Mesenchymal stem cell (in vitro differentiated cells and primary cell): ENCODE data around the gene MYO1E.
A peak's percentile ranks its signal among the peaks of the same experiment; 100 is the strongest.

Experiments used
- DNase-seq: peaks from one replicate; pipeline ENCODE4 v3.0.0-alpha.2; 2013
- H2AFZ ChIP-seq: one replicate; pipeline ENCODE4 v1.6.1; 2013; ENCODE audit warnings: low read depth, mild to moderate bottlenecking, control low read depth, inconsistent platforms, low read length, moderate library complexity
- H2AK5ac ChIP-seq: 2 replicates; pipeline ENCODE4 v1.6.1; 2013; ENCODE audit warnings: low read length, moderate library complexity, mild to moderate bottlenecking, inconsistent platforms; ENCODE audit not compliant: severe bottlenecking
- H2BK120ac ChIP-seq: one replicate; pipeline ENCODE4 v1.6.1; 2013; ENCODE audit warnings: low read depth, mild to moderate bottlenecking, inconsistent platforms, low read length, moderate library complexity
- H2BK12ac ChIP-seq, 2 experiments: one replicate each; pipeline ENCODE4 v1.6.1; 2013; ENCODE audit warnings: inconsistent platforms in 2 of 2, low read length in 2 of 2, mild to moderate bottlenecking in 2 of 2, moderate library complexity in 2 of 2, control low read depth in 1 of 2
- H2BK15ac ChIP-seq: one replicate; pipeline ENCODE4 v1.6.1; 2013; ENCODE audit warnings: mild to moderate bottlenecking, low read depth, inconsistent platforms; ENCODE audit not compliant: poor library complexity, severe bottlenecking
- H2BK5ac ChIP-seq: 2 replicates; pipeline ENCODE4 v1.6.1; 2013; ENCODE audit warnings: low read depth, mild to moderate bottlenecking, low read length, control low read depth, inconsistent platforms; ENCODE audit not compliant: poor library complexity, severe bottlenecking
- H3K14ac ChIP-seq, 2 experiments: one replicate each; pipeline ENCODE4 v1.6.1; 2013; ENCODE audit warnings: inconsistent platforms in 2 of 2, low read length in 2 of 2, control low read depth in 1 of 2, mild to moderate bottlenecking in 1 of 2, moderate library complexity in 1 of 2
- H3K18ac ChIP-seq, 2 experiments: one replicate each; pipeline ENCODE4 v1.6.1; 2013; ENCODE audit warnings: inconsistent platforms in 2 of 2, low read length in 2 of 2, control low read depth in 1 of 2, low read depth in 1 of 2, mild to moderate bottlenecking in 1 of 2
- H3K23ac ChIP-seq, 2 experiments: one replicate each; pipeline ENCODE4 v1.6.1; 2013; ENCODE audit warnings: inconsistent platforms in 2 of 2, low read length in 2 of 2, mild to moderate bottlenecking in 2 of 2, moderate library complexity in 2 of 2, control low read depth in 1 of 2
- H3K27ac ChIP-seq: 2 replicates; pipeline ENCODE4 v1.5.1; 2013; ENCODE audit warnings: mild to moderate bottlenecking, moderate library complexity, low read length, control low read depth, inconsistent platforms; ENCODE audit not compliant: poor library complexity, severe bottlenecking
- H3K27me3 ChIP-seq, 2 experiments: 2 replicates each; pipeline versions ENCODE4 v1.6.1 to v1.7.0; 2013; ENCODE audit warnings: low read length in 2 of 2, mild to moderate bottlenecking in 2 of 2, moderate library complexity in 2 of 2, control low read depth in 1 of 2, inconsistent platforms in 1 of 2; ENCODE audit not compliant: control insufficient read depth in 1 of 2, insufficient read depth in 1 of 2
- H3K36me3 ChIP-seq, 2 experiments: 2 replicates each; pipeline versions ENCODE4 v1.6.1 to v1.7.0; 2013; ENCODE audit warnings: low read length in 2 of 2, control low read depth in 1 of 2, inconsistent platforms in 1 of 2, low read depth in 1 of 2, mild to moderate bottlenecking in 1 of 2; ENCODE audit not compliant: insufficient read depth in 2 of 2, control insufficient read depth in 1 of 2
- H3K4ac ChIP-seq, 2 experiments: one replicate each; pipeline ENCODE4 v1.6.1; 2013; ENCODE audit warnings: inconsistent platforms in 2 of 2, low read length in 2 of 2, mild to moderate bottlenecking in 2 of 2, moderate library complexity in 2 of 2, control low read depth in 1 of 2, low read depth in 1 of 2
- H3K4me1 ChIP-seq: 2 replicates; pipeline ENCODE4 v1.6.1; 2013; ENCODE audit warnings: low read depth, low read length, control low read depth; ENCODE audit not compliant: control insufficient read depth, insufficient read depth
- H3K4me2 ChIP-seq: 2 replicates; pipeline ENCODE4 v1.6.1; 2013; ENCODE audit warnings: low read length, mild to moderate bottlenecking, inconsistent platforms; ENCODE audit not compliant: poor library complexity, severe bottlenecking
- H3K4me3 ChIP-seq, 2 experiments: 2 replicates each; pipeline versions ENCODE4 v1.5.1 to v1.7.0; 2013; ENCODE audit warnings: low read length in 2 of 2, mild to moderate bottlenecking in 2 of 2, control low read depth in 1 of 2, low read depth in 1 of 2; ENCODE audit not compliant: insufficient read depth in 1 of 2
- H3K79me1 ChIP-seq: replicated peaks from 2 replicates; pipeline ENCODE4 v1.6.1; 2013; ENCODE audit warnings: mild to moderate bottlenecking, control low read depth, low read length, inconsistent platforms; ENCODE audit not compliant: poor library complexity, severe bottlenecking
- H3K9ac ChIP-seq: 2 replicates; pipeline ENCODE4 v1.7.0; 2013; ENCODE audit warnings: mild to moderate bottlenecking, low read length, moderate library complexity
- H3K9me3 ChIP-seq: 2 replicates; pipeline ENCODE4 v1.7.0; 2013; ENCODE audit warnings: mild to moderate bottlenecking, low read length; ENCODE audit not compliant: control insufficient read depth
- H4K8ac ChIP-seq: one replicate; pipeline ENCODE4 v1.6.1; 2013; ENCODE audit warnings: inconsistent platforms, mild to moderate bottlenecking, low read length, moderate library complexity
- H4K91ac ChIP-seq: one replicate; pipeline ENCODE4 v1.6.1; 2013; ENCODE audit warnings: mild to moderate bottlenecking, low read length, inconsistent platforms
- WGBS: methylation state at CpG from one replicate; pipeline ENCODE4 v1.1.7; 2013; ENCODE audit warnings: mixed read lengths; 5-methylcytosine and 5-hydroxymethylcytosine counted together

Gene MYO1E

GRCh38 chr15:59274126-59274970 is 98.3 kb downstream of the MYO1E start:
- H2BK15ac ChIP-seq = no peak overlapping the region
- no peaks in the 10 kb centered on the region for H3K27me3 ChIP-seq
- no peak overlapping the region for H4K91ac ChIP-seq
- H3K9ac ChIP-seq = no peak overlapping the region
- peak; percentile 70 for DNase-seq
- H2BK12ac ChIP-seq = no peak overlapping the region
- 97% methylated on average over 5 of the region's 6 CpGs for WGBS
- no peak overlapping the region for H3K23ac ChIP-seq
- peaks cover 16 to 68% of the 10 kb centered on the region in 2 experiments for H3K36me3 ChIP-seq
- no peak overlapping the region for H2AFZ ChIP-seq
- H3K4ac ChIP-seq = no peak overlapping the region
- no peaks in the 10 kb centered on the region for H3K9me3 ChIP-seq
- no peak overlapping the region for H3K4me3 ChIP-seq
- H4K8ac ChIP-seq = no peak overlapping the region
- peak overlapping the region; percentile 7 for H2AK5ac ChIP-seq
- peaks cover 14% of the 10 kb centered on the region for H3K4me1 ChIP-seq
- H2BK120ac ChIP-seq = no peak overlapping the region
- H3K27ac ChIP-seq = peak overlapping the region; percentile 67
- H3K18ac ChIP-seq = no peak overlapping the region
- H2BK5ac ChIP-seq = no peak overlapping the region
- no peak overlapping the region for H3K14ac ChIP-seq
- H3K4me2 ChIP-seq = no peak overlapping the region
- H3K79me1 ChIP-seq = peaks cover 37% of the 10 kb centered on the region

- Histone ChIP-seq H2BK12ac (no peak overlapping the region), H3K36me3 (peaks cover 16 to 71% of the 10 kb centered on the region in 2 experiments)
- WGBS = 100% methylated on average over 2 of the region's 4 CpGs
Observed at GRCh38 chr15:59273234-59273633, 99.4 kb downstream of the MYO1E start.

GRCh38 chr15:59271595-59272201 is 101.0 kb downstream of the MYO1E start:
- H2BK12ac ChIP-seq = no peak overlapping the region
- no peak overlapping the region for H3K4ac ChIP-seq
- no peak overlapping the region for H3K27ac ChIP-seq
- no peak overlapping the region for H2BK15ac ChIP-seq
- no peak overlapping the region for H3K18ac ChIP-seq
- no peaks in the 10 kb centered on the region for H3K27me3 ChIP-seq
- DNase-seq = no peak
- peaks cover 11% of the 10 kb centered on the region for H3K4me1 ChIP-seq
- H4K91ac ChIP-seq = no peak overlapping the region
- H3K9ac ChIP-seq = no peak overlapping the region
- peaks cover 16 to 76% of the 10 kb centered on the region in 2 experiments for H3K36me3 ChIP-seq
- H3K9me3 ChIP-seq = no peaks in the 10 kb centered on the region
- no peak overlapping the region for H2AK5ac ChIP-seq
- H3K4me3 ChIP-seq = no peak overlapping the region
- H3K4me2 ChIP-seq = no peak overlapping the region
- 75% methylated on average over 6 of the region's 7 CpGs for WGBS
- H3K79me1 ChIP-seq = peaks cover 28% of the 10 kb centered on the region
- no peak overlapping the region for H2BK120ac ChIP-seq
- no peak overlapping the region for H2BK5ac ChIP-seq
- H3K14ac ChIP-seq = no peak overlapping the region
- H3K23ac ChIP-seq = no peak overlapping the region
- no peak overlapping the region for H2AFZ ChIP-seq
- H4K8ac ChIP-seq = no peak overlapping the region

More at GRCh38 chr15:59273234-59273633, 99.4 kb downstream of the MYO1E start:
- no peak overlapping the region for H3K4ac ChIP-seq
- H2AFZ ChIP-seq = no peak overlapping the region
- DNase-seq = no peak
- H2BK15ac ChIP-seq = no peak overlapping the region
- no peak overlapping the region for H3K23ac ChIP-seq
- H3K79me1 ChIP-seq = peaks cover 31% of the 10 kb centered on the region
- peaks cover 12% of the 10 kb centered on the region for H3K4me1 ChIP-seq
- H3K4me3 ChIP-seq = no peak overlapping the region
- H3K9me3 ChIP-seq = no peaks in the 10 kb centered on the region
- no peak overlapping the region for H3K14ac ChIP-seq
- no peak overlapping the region for H4K91ac ChIP-seq
- no peak overlapping the region for H3K9ac ChIP-seq
- H3K27me3 ChIP-seq = no peaks in the 10 kb centered on the region
- H3K27ac ChIP-seq = no peak overlapping the region
- H2BK5ac ChIP-seq = no peak overlapping the region
- no peak overlapping the region for H3K4me2 ChIP-seq
- H3K18ac ChIP-seq = no peak overlapping the region
- H4K8ac ChIP-seq = no peak overlapping the region
- no peak overlapping the region for H2AK5ac ChIP-seq
- H2BK120ac ChIP-seq = no peak overlapping the region

GRCh38 chr15:59268852-59269407 is 103.7 kb downstream of the MYO1E start:
- no peak overlapping the region for H3K9ac ChIP-seq
- H3K4me3 ChIP-seq = no peak overlapping the region
- no peak for DNase-seq
- H3K27ac ChIP-seq = no peak overlapping the region
- 66% methylated on average over 9 of the region's 10 CpGs for WGBS
- no peak overlapping the region for H4K91ac ChIP-seq
- H3K4me1 ChIP-seq = peaks cover 3% of the 10 kb centered on the region
- no peak overlapping the region for H2BK15ac ChIP-seq
- no peak overlapping the region for H3K14ac ChIP-seq
- H4K8ac ChIP-seq = no peak overlapping the region
- H3K23ac ChIP-seq = no peak overlapping the region
- no peaks in the 10 kb centered on the region for H3K9me3 ChIP-seq
- H2BK12ac ChIP-seq = no peak overlapping the region
- H3K18ac ChIP-seq = no peak overlapping the region
- peaks cover 24% of the 10 kb centered on the region for H3K79me1 ChIP-seq
- H3K4me2 ChIP-seq = no peak overlapping the region
- H2BK120ac ChIP-seq = no peak overlapping the region
- H2BK5ac ChIP-seq = no peak overlapping the region
- H3K4ac ChIP-seq = no peak overlapping the region
- peaks cover 13 to 81% of the 10 kb centered on the region in 2 experiments for H3K36me3 ChIP-seq
- no peak overlapping the region for H2AK5ac ChIP-seq
- no peak overlapping the region for H2AFZ ChIP-seq
- H3K27me3 ChIP-seq = no peaks in the 10 kb centered on the region
